GM23248 (cell line): ENCODE results near the gene ETV7. TPM values are rescaled to one million over a fixed set of nuclear protein-coding genes. Genes with fewer than 3 reads are reported as not detected.

Experiments used
- DNase-seq: peaks from one replicate; pipeline ENCODE4 v3.0.0-alpha.2; 2015
- H2AFZ ChIP-seq: fragments of 200-600 bp; sonication (generic); 2 replicates; pipeline ENCODE4 v1.6.1; 2016; ENCODE audit warnings: antibody characterized with exemption
- H3F3A ChIP-seq: fragments of 200-600 bp; sonication (generic); 2 replicates; pipeline ENCODE4 v1.6.1; 2016; ENCODE audit warnings: mild to moderate bottlenecking, antibody characterized with exemption, mixed run types; ENCODE audit not compliant: insufficient read depth
- H3K27ac ChIP-seq: fragments of 200-600 bp; sonication (generic); 2 replicates; pipeline ENCODE4 v1.5.1; 2016; ENCODE audit warnings: mild to moderate bottlenecking
- H3K27me3 ChIP-seq: fragments of 200-600 bp; sonication (generic); replicated peaks from 2 replicates; pipeline ENCODE4 v1.6.1; 2016; ENCODE audit warnings: mild to moderate bottlenecking; ENCODE audit not compliant: insufficient read depth
- H3K36me3 ChIP-seq: fragments of 200-600 bp; sonication (generic); 2 replicates; pipeline ENCODE4 v1.6.1; 2016; ENCODE audit warnings: low read depth, mild to moderate bottlenecking
- H3K4me1 ChIP-seq: fragments of 200-600 bp; sonication (generic); 2 replicates; pipeline ENCODE4 v1.6.1; 2016; ENCODE audit warnings: mild to moderate bottlenecking; ENCODE audit not compliant: insufficient read depth
- H3K4me2 ChIP-seq: fragments of 200-600 bp; sonication (generic); one replicate; pipeline ENCODE4 v1.6.1; 2016; ENCODE audit warnings: mild to moderate bottlenecking; ENCODE audit not compliant: unreplicated experiment
- H3K4me3 ChIP-seq: fragments of 200-600 bp; sonication (generic); 2 replicates; pipeline ENCODE4 v1.5.1; 2016; ENCODE audit warnings: mild to moderate bottlenecking
- H3K79me2 ChIP-seq: fragments of 200-600 bp; sonication (generic); 2 replicates; pipeline ENCODE4 v1.6.1; 2016; ENCODE audit warnings: mild to moderate bottlenecking; ENCODE audit not compliant: insufficient read depth
- H3K9ac ChIP-seq: fragments of 200-600 bp; sonication (generic); 2 replicates; pipeline ENCODE4 v1.6.1; 2016; ENCODE audit warnings: mild to moderate bottlenecking
- H3K9me2 ChIP-seq: fragments of 200-600 bp; sonication (generic); 2 replicates; pipeline ENCODE4 v1.6.1; 2016; ENCODE audit warnings: mixed run types, mild to moderate bottlenecking, moderate library complexity; ENCODE audit not compliant: insufficient read depth
- H3K9me3 ChIP-seq: fragments of 200-600 bp; sonication (generic); one replicate; pipeline ENCODE4 v1.6.1; 2017; ENCODE audit warnings: low read depth
- H4K20me1 ChIP-seq: fragments of 200-600 bp; sonication (generic); 2 replicates; pipeline ENCODE4 v1.6.0; 2016; ENCODE audit not compliant: insufficient read depth
- EZH2 ChIP-seq: fragments of 200-600 bp; sonication (generic); IDR thresholded peaks from 2 replicates; pipeline ENCODE4 v1.6.1; 2018; ENCODE audit warnings: antibody characterized with exemption, mild to moderate bottlenecking; ENCODE audit not compliant: insufficient read depth, poor library complexity, severe bottlenecking
- EZH2phosphoT487 ChIP-seq: fragments of 200-600 bp; sonication (generic); IDR thresholded peaks from 2 replicates; pipeline ENCODE4 v1.6.1; 2018; ENCODE audit warnings: antibody characterized with exemption, moderate library complexity, mild to moderate bottlenecking, low read depth; ENCODE audit not compliant: insufficient read depth
- WGBS, 2 experiments: methylation state at CpG; one replicate each; pipeline ENCODE4 v1.1.6; 2015 to 2017; ENCODE audit warnings: low lambda C conversion rate in 2 of 2, low coverage in 1 of 2; ENCODE audit errors: missing lambda C conversion rate in 2 of 2; 5-methylcytosine and 5-hydroxymethylcytosine counted together
- in situ Hi-C: fragments of 300-500 bp; cut with MboI; formaldehyde crosslinking; loops from 2 replicates; pipeline ENCODE4 v1.15.0; 2020
- polyA plus RNA-seq: library from polyadenylated mRNA; unstranded; fragments of >200 nt; fragmentation: Nextera tagmentation; extraction: Ambion mirVana; gene quantifications from 2 replicates; pipeline ENCODE4 v1.2.1, GENCODE V29; 2016
- total RNA-seq: library from RNA; depleted of rRNA; stranded (reverse); fragments of >200 nt; shearing (Covaris generic); gene quantifications from 2 replicates; pipeline ENCODE4 v1.2.3, GENCODE V29; 2014

ETV7 gene
- total and polyA plus RNA-seq, 2 experiments from 2014 or later, result 0.32 to 0.70 TPM

- TF ChIP-seq EZH2phosphoT487 (no peak), EZH2 (no peak)
- H3K4me2 ChIP-seq, result no peak overlapping the region
- no peak overlapping the region for H3K4me3 ChIP-seq
- H3K4me1 ChIP-seq, result no peaks in the 10 kb centered on the region; the same call in 1 of the 2 replicates
- H3K27me3 ChIP-seq, result no peaks in the 10 kb centered on the region
- no peaks in the 10 kb centered on the region for H4K20me1 ChIP-seq
- in situ Hi-C loops, result no loop called here
- H3K79me2 ChIP-seq, result no peaks in the 10 kb centered on the region
- H3K9ac ChIP-seq, result no peak overlapping the region
- H3K36me3 ChIP-seq, result no peaks in the 10 kb centered on the region
- H2AFZ ChIP-seq, result no peak overlapping the region
- WGBS, 2 experiments, result 92 to 95% methylated on average over 7 to 8 of the region's 8 CpGs
- H3K9me3 ChIP-seq, result no peaks in the 10 kb centered on the region
- no peaks in the 10 kb centered on the region for H3K9me2 ChIP-seq
- H3K27ac ChIP-seq, result no peak overlapping the region
- no peaks in the 10 kb centered on the region for H3F3A ChIP-seq
- no peak for DNase-seq
Measured at GRCh38 chr6:36376742-36377141, 10.7 kb downstream of the ETV7 start.

GRCh38 chr6:36376183-36376582 is 11.3 kb downstream of the ETV7 start:
- no peak for TF ChIP-seq EZH2phosphoT487
- Histone ChIP-seq H2AFZ (no peak overlapping the region), H4K20me1 (no peaks in the 10 kb centered on the region)

GRCh38 chr6:36375644-36376155 is 11.8 kb downstream of the ETV7 start:
- Histone ChIP-seq H3K27me3 (no peaks in the 10 kb centered on the region), H3K4me2 (no peak overlapping the region), H3K36me3 (no peaks in the 10 kb centered on the region), H3K9me2 (no peaks in the 10 kb centered on the region), H3K79me2 (no peaks in the 10 kb centered on the region), H3K4me1 (no peaks in the 10 kb centered on the region; the same call in 1 of the 2 replicates), H3K27ac (no peak overlapping the region), H3K9ac (no peak overlapping the region), H4K20me1 (no peaks in the 10 kb centered on the region), H3K4me3 (no peak overlapping the region), H3F3A (no peaks in the 10 kb centered on the region), H3K9me3 (no peaks in the 10 kb centered on the region), H2AFZ (no peak overlapping the region)
- in situ Hi-C loops, result no loop called here
- 89 to 96% methylated on average over 20 of the region's 20 CpGs for WGBS, 2 experiments
- no peak for TF ChIP-seq EZH2
- TF ChIP-seq EZH2phosphoT487, result no peak
- no peak for DNase-seq

More at GRCh38 chr6:36376183-36376582, 11.3 kb downstream of the ETV7 start:
- Histone ChIP-seq H3K9me2 (no peaks in the 10 kb centered on the region), H3K79me2 (no peaks in the 10 kb centered on the region), H3K36me3 (no peaks in the 10 kb centered on the region), H3K4me2 (no peak overlapping the region), H3K9ac (no peak overlapping the region), H3F3A (no peaks in the 10 kb centered on the region), H3K27ac (no peak overlapping the region), H3K9me3 (no peaks in the 10 kb centered on the region), H3K4me3 (no peak overlapping the region), H3K27me3 (no peaks in the 10 kb centered on the region), H3K4me1 (no peaks in the 10 kb centered on the region; the same call in 1 of the 2 replicates)
- 90 to 91% methylated on average over 8 of the region's 8 CpGs for WGBS, 2 experiments
- in situ Hi-C loops, result no loop called here
- no peak for DNase-seq

- no peak overlapping the region for H3K9ac ChIP-seq
- H3K36me3 ChIP-seq, result no peaks in the 10 kb centered on the region
- H3K4me3 ChIP-seq, result no peak overlapping the region
- H3K4me2 ChIP-seq, result no peak overlapping the region
- H3K9me2 ChIP-seq, result no peaks in the 10 kb centered on the region
- no peaks in the 10 kb centered on the region for H3K27me3 ChIP-seq
- H4K20me1 ChIP-seq, result no peaks in the 10 kb centered on the region
- 74 to 77% methylated on average over 8 of the region's 8 CpGs for WGBS, 2 experiments
- H3K9me3 ChIP-seq, result no peaks in the 10 kb centered on the region
- H2AFZ ChIP-seq, result no peak overlapping the region
- DNase-seq, result no peak
- no peak overlapping the region for H3K27ac ChIP-seq
- H3K4me1 ChIP-seq, result peaks cover 5% of the 10 kb centered on the region
- peaks cover 3% of the 10 kb centered on the region; the same call in 1 of the 2 replicates for H3F3A ChIP-seq
- in situ Hi-C loops, result no loop called here
- TF ChIP-seq EZH2, result no peak
- TF ChIP-seq EZH2phosphoT487, result no peak
- no peaks in the 10 kb centered on the region for H3K79me2 ChIP-seq
Measured at GRCh38 chr6:36374972-36375371, 12.5 kb downstream of the ETV7 start.

- Histone ChIP-seq H3K27ac (no peak overlapping the region), H3K79me2 (no peaks in the 10 kb centered on the region), H3K4me3 (no peak overlapping the region), H3K4me1 (peaks cover 11% of the 10 kb centered on the region), H3K36me3 (no peaks in the 10 kb centered on the region), H3K4me2 (no peak overlapping the region), H3K27me3 (no peaks in the 10 kb centered on the region), H4K20me1 (no peaks in the 10 kb centered on the region), H3K9me3 (no peaks in the 10 kb centered on the region), H3K9ac (no peak overlapping the region), H3K9me2 (no peaks in the 10 kb centered on the region), H2AFZ (no peak overlapping the region), H3F3A (peaks cover 5% of the 10 kb centered on the region; the same call in 1 of the 2 replicates)
- no peak for DNase-seq
- WGBS, 2 experiments, result 79 to 83% methylated on average over 4 of the region's 4 CpGs
- in situ Hi-C loops, result no loop called here
- TF ChIP-seq EZH2phosphoT487 (no peak), EZH2 (no peak)
Measured at GRCh38 chr6:36374194-36374593, 13.3 kb downstream of the ETV7 start.
